ENCODE data around the gene PLK5.
"Not testable (repeated sequence)": the region's sequence is repeated elsewhere in the genome, so short reads cannot be mapped to it uniquely, and the experiment has no call there.

PLK5 gene

DNA sequence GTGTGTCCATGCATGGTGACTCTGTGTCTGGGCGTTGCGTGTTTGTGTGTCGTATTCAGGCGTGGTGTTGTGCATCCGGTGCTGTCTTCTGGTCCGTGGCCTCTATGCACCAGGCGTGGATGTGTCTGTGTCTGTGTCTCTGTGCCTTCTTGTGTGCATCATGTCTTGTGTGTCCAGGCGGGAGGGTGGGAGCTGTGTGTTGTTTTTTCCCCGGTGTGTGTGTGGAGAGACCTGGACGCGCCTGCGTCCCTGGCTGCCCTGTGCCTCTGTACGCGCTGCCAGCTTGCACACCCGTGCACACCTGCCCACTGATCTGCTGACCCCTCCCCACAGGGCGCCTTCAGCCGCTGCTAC is 1.1 kb downstream of the PLK5 start:
- DNase-seq (ENCODE audit: extremely low read depth in 1 of 2, low read depth in 1 of 2), result no peak

DNA sequence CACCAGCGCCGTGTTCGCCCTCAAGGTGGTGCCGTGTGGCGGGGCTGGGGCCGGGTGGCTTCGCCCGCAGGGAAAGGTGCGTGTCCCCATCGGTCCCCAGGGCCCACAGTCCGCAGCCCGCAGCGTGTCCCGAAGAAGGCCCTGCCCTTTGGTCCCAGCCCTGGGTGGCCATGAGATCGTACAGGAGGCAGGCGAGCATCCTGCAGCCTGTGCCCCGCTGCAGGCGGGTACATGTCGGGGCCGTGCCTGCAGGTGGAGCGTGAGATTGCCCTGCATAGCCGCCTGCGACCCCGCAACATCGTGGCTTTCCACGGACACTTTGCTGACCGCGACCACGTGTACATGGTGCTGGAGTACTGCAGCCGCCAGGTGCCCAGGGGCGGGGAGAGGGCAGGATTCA is 1.5 kb downstream of the PLK5 start:
- DNase-seq (ENCODE audit: extremely low read depth in 1 of 2, low read depth in 1 of 2), result no peak

DNA sequence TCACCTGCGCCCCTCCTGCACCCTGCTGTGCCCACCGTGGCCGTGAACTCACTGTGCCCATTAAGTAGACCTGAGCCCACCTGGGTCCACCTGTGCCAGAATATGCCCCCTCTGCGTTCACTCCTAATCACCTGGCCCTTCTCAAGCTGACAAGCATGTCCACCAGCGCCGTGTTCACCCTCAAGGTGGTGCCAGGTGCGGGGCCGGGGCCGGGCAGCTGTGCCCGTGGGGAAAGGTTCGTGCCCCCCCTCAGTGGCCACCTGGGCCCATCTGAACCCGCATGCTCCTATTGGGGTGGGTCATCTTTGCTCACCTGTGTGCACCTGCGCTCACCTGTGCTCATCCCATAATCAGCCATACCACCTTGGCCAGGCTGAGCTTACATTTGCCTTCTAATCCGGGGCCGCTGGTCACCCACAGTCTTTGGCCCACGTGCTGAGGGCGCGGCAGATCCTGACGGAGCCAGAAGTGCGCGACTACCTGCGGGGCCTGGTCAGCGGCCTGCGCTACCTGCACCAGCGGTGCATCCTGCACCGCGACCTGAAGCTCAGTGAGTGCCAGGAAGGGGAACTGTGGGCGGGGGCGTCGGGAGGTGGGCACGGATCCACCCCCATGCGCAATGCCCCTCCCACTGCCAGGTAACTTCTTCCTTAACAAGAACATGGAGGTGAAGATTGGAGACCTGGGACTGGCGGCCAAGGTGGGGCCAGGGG is 2.3 kb downstream of the PLK5 start:
- no peak for DNase-seq (ENCODE audit: extremely low read depth in 1 of 2, low read depth in 1 of 2)

DNA sequence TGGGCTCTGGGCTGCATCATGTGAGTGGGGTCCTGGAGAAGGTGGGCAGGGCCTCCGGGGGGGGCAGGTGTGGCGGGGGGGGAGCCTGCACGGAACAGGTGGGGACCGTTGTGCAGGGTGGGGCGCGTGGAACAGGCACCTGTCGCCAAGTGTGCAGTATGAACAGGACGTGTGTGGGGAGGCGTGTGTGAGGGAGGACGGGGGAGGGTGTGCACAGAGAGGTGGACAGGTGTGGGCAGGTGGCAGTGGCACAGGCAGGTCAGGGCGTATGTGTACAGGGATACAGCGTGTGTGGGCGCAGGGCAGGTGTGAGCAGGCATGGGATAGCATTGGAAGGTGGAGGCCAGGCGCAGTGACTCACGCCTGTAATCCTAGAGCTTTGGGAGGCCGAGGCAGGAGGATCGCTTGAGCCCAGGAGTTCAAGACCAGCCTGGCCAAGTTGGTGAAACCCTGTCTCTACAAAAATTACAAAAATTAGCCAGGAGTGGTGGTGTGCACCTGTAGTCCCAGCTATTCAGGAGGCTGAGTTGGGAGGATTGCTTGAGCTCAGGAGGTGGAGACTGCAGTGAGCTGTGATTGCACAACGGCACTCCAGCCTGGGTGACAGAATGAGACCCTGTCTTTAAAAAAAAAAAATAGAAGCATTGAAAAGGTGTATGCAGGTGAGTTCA is 3.2 kb downstream of the PLK5 start:
- no peak for DNase-seq (ENCODE audit: extremely low read depth in 1 of 2, low read depth in 1 of 2)

DNA sequence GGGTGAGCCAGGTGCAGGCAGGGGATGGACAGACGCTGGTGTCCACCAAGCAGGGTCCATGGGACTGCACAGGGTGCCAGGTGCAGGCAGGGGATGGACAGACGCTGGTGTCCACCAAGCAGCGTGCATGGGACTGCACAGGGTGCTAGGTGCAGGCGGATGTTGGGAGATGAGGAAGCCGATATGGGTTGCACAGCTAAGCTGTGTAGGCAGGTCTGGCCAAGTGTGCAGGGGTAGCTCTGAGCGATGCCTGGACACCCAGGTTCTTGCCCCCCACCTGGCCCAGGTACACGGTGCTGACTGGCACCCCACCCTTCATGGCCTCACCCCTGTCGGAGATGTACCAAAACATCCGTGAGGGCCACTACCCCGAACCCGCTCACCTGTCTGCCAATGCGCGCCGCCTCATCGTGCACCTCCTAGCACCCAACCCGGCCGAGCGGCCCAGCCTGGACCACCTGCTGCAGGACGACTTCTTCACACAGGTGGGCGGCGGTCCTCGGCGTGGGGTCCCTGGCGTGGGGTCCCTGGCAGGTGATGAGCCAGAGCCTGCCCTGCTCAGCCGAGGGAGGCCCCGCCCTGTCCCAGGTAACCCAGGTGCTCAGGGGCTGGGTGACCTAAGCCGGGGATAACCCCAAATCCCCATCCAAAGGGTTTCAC is 3.9 kb downstream of the PLK5 start:
- no peak for DNase-seq (ENCODE audit: extremely low read depth in 1 of 2, low read depth in 1 of 2)

DNA sequence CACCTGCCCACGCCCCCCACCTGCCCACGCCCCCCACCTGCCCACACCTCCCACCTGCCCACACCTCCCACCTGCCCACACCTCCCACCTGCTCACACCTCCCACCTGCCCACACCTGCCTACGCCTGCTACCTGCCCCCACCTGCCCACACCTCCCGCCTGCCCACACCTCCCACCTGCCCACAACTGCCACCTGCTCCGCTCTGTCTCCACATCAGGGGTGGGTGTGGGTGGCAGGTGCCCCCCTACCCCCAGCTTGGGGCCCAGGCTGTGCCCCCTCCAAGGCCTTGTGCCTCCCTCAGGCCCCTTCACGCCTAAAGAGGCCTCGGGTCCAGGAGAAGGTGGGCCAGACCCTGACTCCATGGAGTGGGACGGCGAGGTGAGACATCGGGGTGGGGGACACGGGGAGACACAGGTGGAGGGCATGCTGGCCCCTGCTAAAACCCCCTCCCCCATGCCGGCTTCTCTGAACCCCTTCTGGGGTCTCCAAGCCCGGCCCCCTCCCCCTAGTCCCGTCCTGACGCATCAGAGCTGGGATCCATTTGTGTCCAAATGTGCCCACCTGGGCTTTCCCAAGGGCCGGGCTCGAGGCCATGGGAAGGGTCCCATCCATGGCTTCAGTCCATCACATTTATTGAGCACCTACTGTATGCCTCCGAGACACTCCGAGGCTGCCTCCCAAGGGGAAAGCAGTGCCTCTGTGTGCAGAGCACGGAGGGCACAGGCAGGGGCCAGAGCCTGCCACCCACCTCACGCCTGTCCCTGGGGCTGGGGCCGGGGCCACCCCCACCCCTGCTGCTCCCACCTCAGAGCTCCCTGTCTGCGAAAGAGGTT is 4.9 kb downstream of the PLK5 start:
- DNase-seq (ENCODE audit: extremely low read depth in 1 of 2, low read depth in 1 of 2), result no peak

DNA sequence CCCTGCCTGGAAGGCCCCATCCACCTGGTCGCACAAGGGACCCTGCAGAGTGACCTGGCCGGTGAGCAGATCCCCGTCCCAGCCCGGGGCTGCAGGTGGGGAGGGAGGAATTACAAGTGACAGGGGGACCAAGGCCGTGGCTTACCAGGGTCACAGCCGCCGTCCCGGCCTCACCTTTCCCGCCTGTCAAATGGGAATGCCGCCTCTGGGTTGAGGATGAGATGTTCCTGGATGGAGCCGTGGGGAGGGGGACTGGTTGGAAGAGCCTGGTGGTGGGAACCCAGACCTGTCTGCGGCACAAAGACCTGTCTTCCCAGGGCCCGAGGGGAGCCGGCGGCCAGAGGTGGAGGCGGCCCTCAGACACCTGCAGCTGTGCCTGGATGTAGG is 5.5 kb downstream of the PLK5 start:
- no peak for DNase-seq (ENCODE audit: extremely low read depth in 1 of 2, low read depth in 1 of 2)

DNA sequence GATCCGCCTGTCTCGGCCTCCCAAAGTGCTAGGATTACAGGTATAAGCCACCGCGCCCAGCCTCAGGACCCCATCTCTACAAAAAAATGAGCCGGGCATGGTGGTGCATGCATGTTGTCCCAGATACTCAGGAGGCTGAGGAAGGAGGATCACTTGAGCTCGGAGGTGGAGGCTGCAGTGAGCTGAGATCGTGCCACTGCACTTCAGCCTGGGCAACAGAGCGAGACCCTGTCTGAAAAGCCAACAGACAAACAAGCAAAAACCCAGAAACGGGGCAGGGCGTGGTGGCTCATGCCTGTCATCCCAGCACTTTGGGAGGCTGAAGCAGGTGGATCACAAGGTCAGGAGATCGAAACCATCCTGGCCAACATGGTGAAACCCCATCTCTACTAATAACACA is 7.0 kb downstream of the PLK5 start:
- DNase-seq (ENCODE audit: extremely low read depth in 1 of 2, low read depth in 1 of 2), result not testable (repeated sequence)

DNA sequence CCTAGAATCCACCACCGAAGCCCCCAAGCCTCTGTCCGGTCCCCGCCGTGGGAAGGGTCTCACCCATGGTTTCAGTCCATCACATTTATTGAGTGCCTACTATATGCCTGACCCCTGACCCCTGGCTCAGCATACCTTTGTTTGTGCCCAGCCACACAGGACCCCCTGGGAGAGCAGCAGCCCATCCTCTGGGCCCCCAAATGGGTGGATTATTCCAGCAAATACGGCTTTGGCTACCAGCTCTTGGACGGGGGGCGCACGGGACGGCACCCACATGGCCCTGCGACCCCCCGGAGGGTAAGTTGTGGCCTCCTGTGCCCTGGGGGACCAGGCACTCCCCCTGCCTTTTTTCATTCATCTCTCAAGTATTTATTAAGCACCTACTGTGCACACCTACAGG is 7.7 kb downstream of the PLK5 start:
- no peak for DNase-seq (ENCODE audit: extremely low read depth in 1 of 2, low read depth in 1 of 2)

DNA sequence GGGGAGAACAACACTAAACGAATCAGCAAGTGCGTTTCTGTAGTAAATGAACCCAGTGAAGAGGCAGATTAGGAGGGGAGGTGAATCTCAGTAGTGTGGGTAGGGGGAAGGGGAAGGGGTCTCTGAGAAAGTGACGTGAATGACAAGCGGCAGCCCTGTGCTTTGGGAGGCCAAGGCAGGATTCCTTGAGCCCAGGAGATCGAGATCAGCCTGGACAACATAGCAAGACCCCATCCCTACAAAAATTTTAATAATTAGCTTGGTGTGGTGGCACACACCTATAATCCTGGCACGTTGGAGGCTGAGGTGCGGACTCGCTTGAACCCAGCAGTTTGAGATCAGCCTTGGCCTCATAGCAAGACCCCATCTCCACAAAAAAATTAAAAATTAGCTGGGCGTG is 8.1 kb downstream of the PLK5 start:
- DNase-seq (ENCODE audit: extremely low read depth in 1 of 2, low read depth in 1 of 2), result no peak

DNA sequence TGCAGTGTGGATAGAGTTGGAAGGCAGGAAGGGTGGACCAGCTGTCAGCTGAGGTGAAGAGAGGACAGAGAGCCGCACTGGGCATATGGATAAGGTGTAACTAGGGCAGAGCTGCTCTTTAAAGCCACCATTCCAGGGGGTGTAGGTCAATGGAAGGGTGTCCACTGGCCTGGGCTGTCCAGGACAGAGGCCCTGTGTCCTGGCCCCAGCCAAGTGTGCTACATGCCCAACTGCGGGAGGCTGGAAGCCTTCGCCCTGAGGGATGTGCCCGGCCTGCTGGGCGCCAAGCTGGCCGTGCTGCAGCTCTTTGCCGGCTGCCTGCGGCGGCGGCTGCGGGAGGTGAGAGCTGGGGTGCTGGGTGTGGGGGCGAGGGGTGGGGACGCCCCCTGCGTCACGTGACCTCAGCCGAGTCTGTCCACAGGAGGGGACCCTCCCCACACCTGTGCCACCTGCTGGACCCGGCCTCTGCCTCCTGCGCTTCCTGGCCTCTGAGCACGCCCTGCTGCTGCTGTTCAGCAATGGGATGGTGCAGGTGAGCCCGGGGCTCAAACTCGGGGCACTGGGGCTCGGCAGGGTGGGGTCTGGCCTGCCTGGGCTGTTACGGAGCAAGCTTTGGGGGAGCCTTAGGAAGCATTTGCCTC is 9.8 kb downstream of the PLK5 start:
- DNase-seq (ENCODE audit: extremely low read depth in 1 of 2, low read depth in 1 of 2), result no peak

DNA sequence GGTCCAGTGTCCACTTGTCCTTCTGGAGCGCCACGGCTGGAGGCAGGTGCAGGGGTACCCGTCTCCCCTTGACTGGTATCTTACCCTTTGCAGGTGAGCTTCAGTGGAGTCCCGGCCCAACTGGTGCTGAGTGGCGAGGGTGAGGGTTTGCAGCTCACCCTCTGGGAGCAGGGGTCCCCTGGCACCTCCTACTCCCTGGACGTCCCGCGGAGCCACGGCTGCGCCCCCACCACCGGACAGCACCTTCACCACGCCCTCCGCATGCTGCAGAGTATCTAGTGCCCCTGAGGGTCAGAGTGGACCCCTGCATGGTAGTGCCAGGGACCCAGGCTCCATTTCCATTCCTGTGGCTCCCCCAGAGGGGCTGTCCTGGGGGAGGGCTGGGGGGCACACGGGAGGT is 11.1 kb downstream of the PLK5 start:
- no peak for DNase-seq (ENCODE audit: extremely low read depth in 1 of 2, low read depth in 1 of 2)

DNA sequence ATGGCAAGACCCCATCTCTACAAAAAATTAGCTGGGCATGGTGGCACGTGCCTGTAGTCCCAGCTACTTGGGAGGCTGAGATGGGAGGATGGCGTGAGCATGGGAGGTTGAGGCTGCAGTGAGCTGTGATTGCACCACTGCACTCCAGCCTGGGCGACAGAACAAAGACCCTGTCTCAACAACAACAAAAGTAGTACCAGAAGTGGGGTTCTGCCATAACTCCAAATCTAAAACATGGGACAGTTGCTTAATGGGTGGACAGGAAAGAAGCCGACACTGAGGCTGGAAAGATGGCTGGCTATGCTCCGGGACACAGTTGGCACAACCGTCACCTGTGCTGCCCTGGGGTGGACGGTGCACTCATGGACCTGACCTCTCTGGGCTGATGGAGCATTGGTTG is 11.8 kb downstream of the PLK5 start:
- DNase-seq (ENCODE audit: extremely low read depth in 1 of 2, low read depth in 1 of 2), result not testable (repeated sequence)

DNA sequence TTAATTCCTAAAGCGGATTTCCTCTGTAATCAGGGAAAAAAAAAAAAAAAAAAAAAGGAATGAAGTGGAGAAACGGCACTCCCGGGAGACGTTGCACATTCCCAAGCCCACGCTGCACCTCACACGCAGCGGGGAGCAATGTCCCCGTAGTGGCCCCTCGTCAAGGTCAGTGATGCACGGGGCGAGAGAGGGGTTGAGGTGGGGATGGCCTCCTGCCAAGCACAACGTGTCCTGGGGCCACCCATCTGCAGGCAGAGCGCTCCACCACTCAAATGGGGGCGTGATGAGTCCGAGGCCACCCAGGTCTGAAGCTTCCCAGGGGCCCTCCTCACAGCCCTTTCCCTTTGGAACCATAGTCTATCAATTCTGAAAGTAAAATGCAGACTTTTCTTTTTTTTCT is 15.1 kb downstream of the PLK5 start:
- no peak for DNase-seq (ENCODE audit: extremely low read depth in 1 of 2, low read depth in 1 of 2)

DNA sequence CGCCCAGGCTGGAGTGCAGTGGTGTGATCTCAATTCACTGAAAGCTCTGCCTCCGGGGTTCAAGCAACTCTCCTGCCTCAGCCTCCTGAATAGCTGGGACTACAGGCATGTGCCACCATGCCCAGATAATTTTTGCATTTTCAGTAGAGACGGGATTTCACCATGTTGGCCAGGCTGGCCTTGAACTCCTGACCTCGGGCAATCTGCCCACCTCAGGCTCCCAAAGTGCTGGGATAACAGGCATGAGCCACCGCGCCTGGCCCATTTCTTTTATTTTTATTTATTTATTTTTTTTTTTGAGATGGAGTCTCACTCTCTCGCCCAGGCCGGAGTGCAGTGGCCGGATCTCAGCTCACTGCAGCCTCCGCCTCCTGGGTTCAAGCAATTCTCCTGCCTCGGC is 15.9 kb downstream of the PLK5 start:
- not testable (repeated sequence) for DNase-seq (ENCODE audit: extremely low read depth in 1 of 2, low read depth in 1 of 2)

DNA sequence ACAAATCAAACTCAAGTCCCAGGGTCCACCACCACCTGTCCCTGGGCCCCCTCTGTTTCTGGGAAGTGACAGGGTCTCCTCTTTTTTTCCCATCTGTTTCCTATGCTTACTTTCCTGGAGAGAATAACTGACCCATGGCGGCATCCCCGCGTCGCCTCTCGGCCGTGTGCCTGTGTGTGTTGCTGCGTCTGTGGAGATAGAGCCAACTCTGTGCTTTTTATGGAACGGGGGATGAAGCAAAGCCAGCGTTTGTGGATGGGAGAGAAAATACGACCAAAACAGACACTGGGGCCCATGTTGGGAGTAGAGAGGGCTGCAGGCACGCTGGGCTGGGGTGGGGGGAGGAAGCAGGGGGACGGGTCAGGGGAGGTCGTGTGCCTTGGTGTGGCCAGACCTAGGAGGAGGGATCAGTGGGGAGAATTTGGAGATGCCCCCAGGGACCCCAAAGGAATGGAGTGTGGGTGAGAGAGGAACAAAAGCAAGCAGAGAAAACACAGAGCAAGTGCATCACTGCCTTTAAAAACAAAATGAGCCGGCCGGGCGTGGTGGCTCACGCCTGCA is 16.6 kb downstream of the PLK5 start:
- no peak for DNase-seq (ENCODE audit: extremely low read depth in 1 of 2, low read depth in 1 of 2)

DNA sequence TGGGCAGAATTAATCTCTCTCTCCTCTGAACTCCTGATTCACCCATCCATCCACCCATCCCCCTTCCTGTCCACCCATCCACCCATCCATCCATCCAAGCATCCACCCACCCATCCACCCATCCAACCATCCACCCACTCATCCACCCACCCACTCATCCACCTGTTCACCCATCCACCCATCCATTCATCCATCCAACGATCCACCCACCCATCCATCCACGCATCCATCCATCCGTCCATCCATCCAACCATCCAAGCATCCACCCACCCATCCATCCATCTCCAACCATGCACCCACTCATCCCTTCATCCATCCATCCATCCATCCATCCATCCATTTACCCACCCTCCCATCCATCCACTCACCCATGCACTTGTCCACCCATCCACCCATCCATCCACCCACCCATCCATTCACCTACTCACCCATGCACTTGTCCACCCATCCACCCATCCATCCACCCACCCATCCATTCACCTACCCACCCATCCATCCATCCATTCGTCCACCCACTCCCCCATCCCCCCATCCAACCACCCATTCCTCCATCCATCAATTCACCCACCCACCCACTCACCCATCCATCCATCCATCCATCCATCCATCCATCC is 25.6 kb downstream of the PLK5 start:
- no peak for DNase-seq (ENCODE audit: extremely low read depth in 1 of 2, low read depth in 1 of 2)

DNA sequence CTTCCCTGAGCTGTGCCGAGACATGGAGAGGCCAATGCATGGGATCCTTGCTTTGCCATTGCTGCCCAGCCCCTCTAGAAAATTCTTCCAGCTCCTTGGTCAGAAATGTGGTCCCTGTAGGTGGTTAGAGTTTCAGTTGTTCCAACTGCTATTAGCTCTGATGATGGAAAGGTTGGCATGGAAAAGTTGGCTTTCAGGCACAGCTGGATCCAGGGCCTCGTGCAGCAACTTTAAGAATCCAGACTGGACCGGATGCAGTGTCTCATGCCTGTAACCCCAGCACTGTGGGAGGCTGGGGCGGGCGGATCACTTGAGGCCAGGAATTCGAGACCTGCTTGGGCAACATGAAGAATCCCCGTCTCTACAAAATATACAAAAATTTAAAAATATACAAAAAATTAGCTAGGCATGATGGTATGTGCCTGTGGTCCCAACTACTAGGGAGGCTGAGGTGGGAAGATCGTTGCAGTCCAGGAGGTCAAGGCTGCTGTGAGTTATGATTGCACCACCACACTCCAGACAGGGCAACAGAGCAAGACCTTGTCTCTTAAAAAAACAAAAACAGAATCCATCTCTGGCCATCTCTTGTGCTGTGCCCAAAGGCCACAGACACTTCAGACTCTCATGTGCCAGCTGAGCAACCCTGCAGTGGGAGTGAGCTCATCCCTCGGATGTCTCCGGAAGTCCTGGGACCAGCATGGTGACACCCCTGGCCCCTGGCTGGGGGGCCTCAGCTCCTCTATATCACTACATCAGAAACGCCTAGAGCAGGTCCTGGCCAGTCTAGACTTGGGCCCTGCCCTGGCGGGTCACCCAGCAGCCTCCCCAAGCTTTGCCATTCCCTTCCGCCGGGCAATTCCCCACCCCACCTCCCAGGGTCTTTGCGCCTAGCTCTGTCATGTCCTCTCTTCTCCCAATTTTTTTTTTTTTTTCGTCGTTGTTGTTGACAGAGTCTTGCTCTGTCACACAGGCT is 27.5 kb downstream of the PLK5 start:
- no peak for DNase-seq (ENCODE audit: extremely low read depth in 1 of 2, low read depth in 1 of 2)

DNA sequence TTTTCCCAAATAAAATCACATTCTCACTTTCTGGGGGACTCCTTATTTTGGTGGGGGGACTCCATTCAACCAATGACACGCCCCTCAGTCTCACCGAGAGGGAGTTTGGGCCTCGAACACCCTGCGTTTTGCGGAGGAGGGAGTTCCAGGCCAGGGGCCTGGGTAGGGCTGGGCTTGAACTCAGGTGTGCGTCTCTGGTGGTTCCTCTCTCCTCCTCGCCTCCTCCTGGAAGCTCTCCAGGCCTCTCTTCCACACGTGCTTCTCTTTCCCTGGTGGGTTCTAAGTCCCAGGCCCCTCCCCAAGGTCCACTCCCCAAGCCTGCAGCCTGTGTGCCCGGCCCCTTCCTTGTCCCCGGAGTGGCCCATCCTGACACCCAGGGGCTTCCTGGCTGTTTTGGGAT is 29.5 kb downstream of the PLK5 start:
- no peak for DNase-seq (ENCODE audit: extremely low read depth in 1 of 2, low read depth in 1 of 2)
